GM19238 (cell line): ENCODE results near the gene DAZAP1.
"Not testable (repeated sequence)": the region's sequence is repeated elsewhere in the genome, so short reads cannot be mapped to it uniquely, and the experiment has no call there.

Source experiments
- DNase-seq: peaks from one replicate; pipeline ENCODE4 v3.0.0; 2011; ENCODE audit warnings: low spot score; ENCODE audit not compliant: insufficient read length

Gene DAZAP1

DNA sequence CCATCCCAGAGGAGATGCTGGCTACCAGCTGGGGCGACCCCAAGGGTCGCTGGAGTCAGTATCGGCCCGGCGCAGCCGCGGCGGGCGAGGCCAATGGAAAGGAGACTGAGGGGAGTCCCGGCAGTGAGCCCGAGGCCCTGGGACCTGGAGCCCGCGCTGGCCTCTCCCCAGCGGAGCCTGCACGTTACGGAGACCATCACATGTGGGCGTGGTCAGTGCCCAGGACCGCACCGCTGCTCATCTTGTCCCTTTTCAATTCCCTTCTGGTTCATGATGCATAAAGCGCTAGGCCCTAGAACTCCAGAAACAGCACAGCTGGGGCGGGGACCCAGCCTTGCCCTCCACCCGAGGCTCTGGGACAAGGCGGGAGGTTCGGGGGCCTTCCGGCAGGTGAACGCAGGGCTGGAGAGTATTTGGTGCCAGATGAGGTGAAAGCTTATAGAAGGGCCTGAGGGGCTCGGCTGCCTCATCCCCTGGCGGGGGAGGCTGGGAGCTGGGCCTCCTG is 63.7 kb downstream of the DAZAP1 start:
- no peak for DNase-seq

DNA sequence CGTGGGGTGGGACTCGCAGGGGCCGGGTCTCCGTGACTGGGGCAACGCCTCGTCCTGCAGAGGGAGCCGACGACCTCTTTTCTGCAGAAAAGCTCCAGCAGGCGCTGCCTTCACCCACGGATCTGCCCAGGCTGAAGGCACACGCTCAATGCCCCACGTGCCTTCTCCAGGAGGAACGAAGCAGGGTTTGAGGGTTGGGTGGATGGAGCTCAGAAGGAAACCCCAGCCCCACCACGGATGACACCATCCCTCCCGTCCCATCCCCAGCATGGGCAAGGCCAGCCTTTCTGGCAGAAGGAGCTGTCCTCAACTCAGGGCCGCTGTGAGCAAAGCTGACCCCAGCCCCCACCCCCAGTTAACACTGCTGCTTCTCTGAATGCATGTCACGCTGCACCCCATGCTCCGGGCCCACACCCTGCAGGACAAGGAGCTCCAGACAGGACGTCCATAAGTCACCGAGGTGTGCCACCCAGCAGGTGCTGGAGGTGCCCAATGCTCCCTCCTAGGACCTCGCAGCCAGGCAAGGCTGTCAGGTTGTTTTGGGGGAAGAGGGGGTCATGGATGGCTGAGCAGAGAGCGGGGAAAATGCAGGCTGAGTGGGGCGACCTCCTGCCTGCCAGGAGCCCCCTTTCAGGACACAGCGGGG is 64.3 kb downstream of the DAZAP1 start:
- no peak for DNase-seq

DNA sequence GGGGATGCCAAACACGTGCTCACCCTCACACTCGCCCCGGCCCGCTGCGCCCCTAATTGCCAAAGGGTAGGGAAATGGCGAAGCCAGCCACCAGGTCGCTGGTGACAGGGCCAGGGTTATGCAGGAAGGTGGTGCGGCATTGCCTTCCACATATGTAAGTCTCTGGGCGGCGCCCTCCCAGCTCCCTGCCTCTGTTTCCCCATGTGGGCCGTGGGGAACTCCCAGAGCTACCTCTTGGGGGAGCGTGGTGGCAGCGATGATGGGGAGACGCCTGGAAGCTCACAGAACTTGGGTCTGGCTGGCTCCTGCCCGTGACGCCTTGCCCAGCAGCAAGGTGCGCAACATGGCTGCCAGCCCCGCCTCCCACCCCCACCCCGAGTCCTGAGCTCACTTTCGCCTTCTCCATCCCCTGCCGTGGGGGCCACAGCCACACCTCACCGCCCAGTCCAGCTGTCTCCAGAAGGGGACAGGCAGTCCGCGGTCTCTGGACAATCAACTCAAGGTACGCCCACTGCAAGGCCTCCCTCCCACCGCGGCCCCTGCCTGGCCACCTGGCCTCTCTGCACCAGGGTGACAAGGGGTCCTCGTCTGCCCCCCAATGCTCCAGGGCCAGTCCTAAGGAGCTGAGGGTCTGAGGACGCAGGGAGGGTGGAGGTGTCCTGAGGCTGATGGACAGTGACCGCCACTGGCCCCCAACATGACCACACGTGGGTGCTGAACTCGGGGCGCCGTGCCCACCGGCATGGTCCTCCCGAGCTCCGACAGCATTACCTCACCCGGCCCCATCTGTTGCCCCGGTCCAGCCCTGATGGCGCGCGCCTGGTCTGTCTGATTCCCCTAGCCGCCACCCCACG is 65.1 kb downstream of the DAZAP1 start:
- no peak for DNase-seq

DNA sequence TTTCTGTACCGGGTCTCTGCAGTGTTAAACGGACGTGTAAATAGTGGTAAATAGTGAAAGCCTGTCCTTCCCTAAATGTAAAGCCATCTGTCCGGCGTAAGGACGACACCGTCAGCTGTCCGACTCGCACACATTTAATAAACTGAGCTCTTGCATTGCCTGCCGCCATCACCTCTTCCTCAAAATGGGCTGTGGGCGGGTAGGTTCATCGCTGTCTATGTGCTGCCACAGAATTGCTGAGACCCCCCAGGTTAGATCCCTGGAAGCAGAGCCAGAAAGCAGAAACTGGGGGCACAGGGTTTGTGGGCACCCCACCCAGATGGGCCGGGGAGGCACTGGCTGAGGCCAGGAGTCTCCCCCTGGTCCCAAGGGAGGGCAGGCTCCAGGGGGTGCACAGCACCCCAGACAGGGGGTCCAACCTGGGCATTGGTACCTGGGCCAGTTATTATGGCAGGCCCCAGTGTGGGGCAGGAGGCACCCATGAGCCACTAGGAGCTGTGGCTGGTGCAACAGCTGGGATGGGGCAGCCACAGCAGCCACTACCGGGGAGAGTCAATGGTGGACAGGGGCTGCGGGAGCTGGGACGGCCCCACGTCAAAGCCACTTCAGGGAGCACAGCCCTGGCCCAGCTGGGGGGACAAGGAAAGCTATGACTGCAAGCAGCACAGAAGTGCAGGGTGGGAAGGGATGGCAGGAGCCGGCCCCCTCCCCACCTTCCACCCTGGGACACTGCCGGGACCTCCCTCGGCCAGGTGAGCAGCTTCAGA is 65.9 kb downstream of the DAZAP1 start:
- DNase-seq, result no peak

DNA sequence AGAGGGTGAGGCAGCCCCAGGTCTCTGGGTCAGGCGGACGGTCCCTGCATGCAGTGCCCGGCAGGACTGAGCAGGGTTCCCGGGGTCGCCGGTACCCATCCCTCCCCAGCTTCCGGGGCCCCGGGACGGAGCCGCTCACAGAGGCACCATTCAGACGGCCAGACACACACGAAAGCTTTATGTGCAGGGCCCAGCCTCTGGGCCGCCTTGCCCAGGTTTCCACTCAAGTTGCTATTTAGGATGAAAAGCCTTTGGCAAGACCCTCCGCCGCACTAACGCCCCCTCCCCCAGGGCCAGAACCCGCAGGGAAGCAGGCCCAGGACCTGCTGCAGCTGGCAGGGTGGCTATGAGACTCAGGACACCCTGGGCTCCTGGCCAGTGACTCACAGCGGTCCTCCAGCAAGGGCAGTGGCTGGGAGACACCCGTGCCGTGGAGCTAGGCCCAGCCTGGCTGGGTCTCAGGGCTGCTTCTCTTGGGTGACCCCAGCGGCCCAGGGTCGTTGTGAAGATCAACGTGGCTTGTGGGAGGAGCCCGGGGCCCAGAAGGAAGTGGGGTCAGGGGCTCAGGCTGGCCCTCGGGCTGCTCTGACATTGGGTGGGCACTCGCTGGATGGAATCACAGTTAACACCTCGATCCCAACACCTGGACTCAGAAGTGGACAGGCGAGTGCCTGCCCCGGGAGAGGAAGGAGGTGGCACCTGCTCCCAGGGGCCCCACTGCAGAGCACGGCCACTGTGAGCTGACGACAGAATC is 66.8 kb downstream of the DAZAP1 start:
- DNase-seq, result no peak

DNA sequence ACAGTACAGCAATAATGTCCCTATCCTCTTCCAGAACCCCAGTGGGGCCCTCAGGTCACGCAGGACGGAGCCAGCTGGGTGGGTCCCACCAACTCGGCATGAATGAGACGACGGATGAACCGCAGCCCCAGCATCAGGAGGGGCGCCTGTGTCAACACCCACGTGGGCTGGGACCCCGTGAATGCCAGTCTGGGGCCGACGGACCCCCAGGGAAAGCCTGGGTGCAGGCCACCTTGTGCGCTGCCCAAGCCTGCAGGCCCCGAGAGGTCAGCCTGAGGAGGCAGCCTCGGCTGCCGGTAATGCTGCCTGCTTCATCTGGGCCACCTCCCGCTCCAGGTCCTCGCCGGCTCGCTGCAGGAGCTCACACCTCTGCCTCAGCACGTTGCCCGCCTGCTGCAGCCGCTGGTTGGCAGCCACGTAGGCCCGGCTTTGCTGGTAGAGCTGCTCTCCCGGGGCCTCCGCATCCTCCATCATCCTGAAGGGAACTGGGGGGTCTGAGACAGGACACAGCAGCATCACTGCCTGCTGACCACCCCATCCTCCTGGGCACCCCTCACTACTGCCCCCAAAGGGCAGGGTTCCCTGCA is 67.5 kb downstream of the DAZAP1 start:
- DNase-seq, result no peak

DNA sequence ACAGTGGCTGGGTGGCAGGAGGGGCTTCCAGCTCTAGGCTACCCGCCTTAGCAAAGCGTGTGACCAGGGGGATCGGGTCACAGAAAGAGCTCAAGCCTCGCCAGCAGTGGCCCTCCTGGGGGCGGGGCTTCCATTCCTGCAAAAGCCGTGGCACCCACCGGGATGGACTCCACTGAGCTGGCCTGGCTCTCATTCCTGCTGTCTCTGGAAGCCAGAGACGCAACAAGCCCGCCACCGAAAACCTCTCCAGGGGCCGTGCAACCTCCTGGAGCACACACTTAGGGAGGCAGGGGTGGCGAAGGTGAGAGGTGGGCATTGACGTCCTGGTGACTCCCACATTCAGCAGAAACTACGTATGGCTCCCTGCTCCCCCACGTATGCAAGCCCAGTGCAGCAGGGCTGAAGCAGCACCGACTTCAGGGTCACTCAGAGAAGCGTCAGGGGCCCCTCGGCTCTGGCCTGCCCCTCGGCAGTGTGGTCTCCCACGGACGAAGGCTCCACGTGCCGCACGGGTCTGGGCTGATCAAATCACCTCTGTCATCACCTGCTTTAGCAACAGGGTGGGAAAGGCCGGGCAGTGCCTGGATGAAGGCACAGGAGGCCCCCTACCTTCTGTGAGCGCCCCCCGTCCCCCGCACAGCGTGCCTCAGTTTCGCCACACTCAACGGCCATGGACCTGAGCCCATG is 68.5 kb downstream of the DAZAP1 start:
- DNase-seq, result no peak

DNA sequence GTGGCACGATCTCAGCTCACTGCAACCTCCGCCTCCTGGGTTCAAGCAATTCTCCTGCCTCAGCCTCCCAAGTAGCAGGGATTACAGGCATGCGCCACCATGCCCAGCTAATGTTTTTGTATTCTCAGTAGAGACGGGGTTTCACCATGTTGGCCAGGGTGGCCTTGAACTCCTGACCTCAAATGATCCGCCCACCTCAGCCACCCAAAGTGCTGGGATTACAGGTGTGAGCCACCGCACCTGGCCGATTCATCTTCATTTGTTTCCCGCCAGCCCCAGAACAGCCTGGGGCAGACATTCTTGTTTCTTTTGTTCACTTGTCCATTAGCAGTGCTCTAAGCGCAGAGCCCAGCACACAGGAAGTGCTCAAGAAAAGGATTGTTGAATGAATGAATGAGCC is 69.7 kb downstream of the DAZAP1 start:
- not testable (repeated sequence) for DNase-seq

DNA sequence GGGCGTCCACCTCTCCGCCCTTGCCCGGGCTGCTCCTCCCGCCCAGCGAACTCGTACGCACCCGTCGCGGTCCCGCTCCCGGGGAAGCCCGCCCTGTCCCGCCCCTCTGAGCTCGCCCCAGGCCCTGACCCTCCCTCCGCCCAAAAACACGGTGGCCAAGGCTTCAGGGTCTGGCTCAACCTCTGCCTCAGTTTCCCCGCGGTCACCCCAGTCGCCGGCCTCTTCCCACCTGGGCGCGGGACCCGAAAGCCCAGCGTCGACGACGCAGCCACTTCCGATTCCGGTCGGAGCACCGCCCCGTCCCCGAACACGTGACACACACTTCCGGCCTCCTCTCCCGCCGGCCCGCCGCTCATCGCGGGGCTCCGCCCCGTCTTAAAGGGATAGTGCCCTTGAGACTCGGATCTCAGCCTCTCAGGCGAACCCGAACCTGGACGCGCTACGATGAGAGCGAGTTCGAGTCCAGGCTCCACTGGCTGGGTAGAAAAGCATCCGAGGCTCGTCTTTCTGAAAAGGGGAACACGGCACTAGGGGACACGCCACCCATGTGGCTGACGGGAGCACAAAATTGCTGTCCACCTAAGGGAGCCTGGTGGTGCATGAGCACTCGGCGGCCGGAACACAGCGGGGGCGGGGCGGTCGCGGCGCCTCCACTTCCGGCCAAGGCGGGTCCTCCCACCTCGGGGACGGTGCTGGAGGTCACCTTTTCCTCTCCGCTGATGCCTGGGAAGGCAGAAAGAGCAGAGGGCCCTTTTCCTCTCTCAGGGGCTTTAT is 71.7 kb downstream of the DAZAP1 start, which contains the start of gene C19orf25:
TSS of gene C19orf25 (minus strand) at position 282 of the 774 bp plus-strand sequence. CDS start 312 bp downstream, outside the sequence.
- DNase-seq, result peak; percentile 99

DNA sequence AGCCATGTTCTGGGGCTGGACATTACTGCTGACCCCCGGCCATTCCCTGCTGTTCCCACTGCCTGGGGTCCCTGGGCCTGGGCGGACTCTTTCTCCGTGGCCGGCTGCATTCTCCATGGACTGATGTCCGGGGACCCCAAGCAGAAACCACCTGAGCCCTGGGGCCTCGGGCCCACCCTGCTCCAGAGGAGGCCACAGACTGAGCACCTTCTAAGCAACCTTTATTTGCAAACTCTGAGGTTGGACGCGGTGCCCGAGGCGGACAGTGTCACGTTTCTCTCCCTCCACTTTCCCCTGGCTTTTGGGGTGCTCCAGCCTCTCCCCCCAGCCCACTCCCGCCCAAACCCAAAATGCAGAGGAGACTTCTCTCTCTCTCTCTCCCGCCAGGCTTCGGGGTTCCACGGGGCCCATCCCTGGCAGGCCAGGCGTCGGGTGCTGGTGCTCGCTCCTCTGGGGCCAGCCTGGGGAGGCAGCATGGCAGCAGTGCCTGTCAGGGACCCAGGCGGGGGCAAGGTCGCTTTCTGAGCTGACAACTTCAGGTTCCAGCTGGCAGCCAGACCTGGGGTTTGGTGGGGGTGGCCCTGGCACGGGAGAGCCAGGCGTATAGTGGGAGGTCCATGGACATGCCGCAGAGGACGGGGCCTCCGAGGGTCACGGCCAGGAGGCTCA is 74.0 kb downstream of the DAZAP1 start:
- DNase-seq, result no peak

DNA sequence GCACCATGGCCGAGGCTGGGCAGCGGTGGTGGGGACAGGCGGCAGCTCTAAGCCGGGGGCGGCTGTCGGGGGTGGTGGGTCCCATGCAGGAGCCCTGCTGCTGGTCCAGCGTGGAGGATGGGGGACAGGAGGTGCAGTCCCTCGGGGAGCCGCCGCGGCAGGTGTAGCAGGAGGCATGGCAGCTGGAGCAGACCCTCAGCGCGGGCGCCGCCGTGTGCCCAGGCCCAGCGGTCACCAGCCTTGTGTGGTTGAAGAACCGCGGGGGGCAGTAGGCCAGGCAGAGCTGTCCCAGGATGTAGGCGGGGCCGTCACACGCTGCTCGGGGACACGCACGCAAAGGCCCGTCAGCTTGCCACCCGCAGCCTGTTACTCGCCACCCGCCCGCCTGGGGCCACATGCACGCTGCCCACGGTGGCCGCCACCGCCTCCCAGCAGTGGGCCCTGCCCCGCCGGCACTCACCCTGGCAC is 74.5 kb downstream of the DAZAP1 start:
- no peak for DNase-seq

DNA sequence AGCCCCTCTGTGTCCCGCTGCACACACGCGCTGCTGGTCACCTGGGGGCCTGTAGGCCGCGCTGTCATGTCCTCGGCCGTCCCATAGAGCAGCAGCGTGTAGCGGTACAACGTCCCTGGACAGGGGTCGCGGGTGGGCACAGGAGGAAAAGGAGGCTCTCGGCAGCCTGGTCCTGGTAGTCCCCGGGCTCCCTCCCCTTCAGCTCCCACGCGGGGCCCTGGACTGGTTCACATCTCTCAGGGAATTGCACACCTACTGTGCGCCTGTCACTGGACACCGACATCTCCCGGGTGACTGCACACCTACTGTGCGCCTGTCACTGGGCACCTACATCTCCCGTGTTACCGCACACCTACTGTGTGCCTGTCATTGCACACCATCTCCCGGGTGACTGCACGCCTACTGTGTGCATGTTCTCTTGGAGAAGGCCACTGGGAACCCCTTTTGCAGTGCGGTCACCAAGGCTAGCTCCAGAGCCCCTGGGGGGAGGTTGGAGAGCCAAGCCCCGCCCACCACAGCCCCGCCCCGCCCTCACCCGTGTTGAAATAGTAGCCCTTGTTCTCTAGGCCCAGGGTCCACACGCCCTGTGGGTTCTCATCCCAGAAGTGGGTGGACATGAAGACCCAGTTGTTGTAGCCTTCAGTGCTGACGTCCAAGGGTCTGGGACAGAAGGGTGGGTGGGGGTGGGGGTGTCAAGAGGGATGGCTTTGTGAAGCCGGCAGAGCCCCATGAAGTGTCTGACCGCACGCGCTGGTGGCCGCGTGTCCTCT is 75.2 kb downstream of the DAZAP1 start:
- DNase-seq, result no peak

DNA sequence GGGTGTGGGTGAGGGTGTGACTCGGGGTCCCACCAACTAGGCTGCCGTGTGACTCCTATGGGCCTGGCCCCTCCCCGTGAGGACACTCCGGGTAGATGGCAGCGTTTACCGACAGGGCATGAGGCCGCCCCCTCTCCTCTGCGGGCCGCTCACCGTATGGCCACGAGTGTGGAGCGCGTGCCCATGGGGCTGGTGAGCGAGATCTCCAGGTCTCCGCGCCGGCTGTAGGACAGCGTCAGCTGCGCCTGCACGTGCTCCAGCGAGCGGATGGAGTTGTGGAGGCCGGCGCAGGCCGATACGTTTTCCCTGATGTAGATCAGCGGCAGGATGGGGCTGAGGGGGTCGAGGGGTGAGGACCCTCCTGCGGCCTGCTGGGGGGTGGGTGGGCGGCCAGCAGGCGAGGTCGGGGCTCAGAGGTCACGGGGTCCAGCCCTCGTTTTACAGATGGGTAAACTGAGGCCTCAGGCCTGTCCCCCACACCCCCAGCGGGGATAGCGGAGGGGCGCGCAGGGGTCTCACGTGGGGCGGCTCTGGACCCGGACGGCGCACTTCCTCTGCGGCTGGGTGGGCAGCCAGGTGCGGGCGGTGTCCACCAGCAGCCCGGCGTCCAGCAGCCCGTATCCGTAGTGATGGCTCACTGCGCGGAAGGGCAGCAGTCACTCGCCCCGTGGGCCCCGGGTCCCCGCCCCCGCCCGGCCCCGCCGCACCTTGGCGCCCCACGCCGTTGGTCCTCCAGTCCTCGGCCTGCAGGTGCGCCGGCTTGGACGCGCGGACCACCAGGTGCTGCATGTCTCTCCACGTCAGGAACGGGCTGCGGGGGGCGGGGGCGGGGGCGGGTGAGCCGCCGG is 76.0 kb downstream of the DAZAP1 start:
- DNase-seq, result no peak

DNA sequence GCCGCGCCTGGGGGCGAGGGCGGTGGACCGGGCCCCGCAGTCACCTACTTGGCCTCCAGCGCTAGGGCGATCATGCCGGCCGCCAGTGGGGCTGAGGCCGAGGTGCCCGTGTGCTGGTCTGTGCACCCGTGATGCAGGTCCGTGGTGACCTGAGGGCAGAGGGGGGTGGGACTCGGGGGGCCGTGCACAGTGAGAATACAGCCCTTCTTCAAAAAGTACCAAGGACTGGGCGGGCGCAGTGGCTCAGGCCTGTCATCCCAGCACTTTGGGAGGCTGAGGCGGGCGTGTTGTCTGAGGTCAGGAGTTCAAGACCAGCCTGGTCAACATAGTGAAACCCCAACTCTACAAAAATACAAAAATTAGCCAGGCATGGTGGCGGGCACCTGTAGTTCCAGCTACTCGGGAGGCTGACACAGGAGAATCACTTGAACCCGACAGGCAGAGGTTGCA is 76.6 kb downstream of the DAZAP1 start:
- no peak for DNase-seq
